ENCODE data around the gene KIF17.

DNA sequence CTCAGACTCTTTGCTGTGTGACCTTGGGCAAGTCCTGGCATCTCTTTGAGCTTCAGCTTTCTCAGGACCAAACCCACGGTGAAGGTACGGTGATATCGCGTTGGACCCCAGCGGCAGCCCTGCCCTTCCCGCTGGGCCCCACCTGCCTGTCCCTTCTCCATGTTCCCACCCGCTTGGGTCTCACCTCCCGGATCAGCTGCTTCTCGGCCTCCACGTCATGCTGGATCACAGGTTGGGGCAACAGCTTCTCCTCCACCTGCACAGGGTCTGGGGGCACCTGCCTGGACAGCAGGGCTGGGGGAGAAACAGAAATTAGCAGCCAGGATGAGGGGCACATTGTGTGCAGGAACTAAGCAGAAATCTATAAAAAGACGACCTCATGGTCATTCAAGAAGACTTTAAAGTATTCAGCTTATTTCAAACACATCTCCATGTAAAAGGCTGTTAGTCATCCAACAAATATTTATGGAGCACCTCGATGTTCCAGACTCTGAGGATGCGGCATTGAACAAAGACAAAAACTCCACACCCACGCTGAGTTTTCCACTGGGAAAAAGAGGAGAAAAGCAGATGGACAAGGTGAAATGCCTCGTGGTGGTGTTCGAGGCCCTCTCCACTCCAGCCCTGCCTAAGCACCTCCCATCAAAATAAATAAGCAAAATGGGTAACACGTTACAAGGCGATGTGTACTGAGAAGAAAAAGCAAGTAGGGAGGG, 19.5 kb downstream of the KIF17 start:
- TF ChIP-seq CTCF (IDR thresholded peaks at IDR 0.05) = no peak
- TF ChIP-seq POLR2A (IDR thresholded peaks at IDR 0.05) = no peak
